Pancreas (tissue), 10 donors: ENCODE results near the gene TEN1. TPM values are rescaled to one million over a fixed set of nuclear protein-coding genes. Genes with fewer than 3 reads are reported as not detected.

Experiments used
- ATAC-seq, 4 donors: fragments of 200-7000 bp; cut with Tn5 transposase; one replicate each; pipeline versions ENCODE4 v1.8.0 to v1.9.1; 2020; ENCODE audit warnings: mild to moderate bottlenecking in 4 of 4, moderate library complexity in 4 of 4
- DNase-seq, 6 donors: peaks; one replicate each; pipeline ENCODE4 v3.0.0-alpha.2; 2020
- FAIRE-seq: peaks from 2 replicates; lab custom pipeline; 2012; peaks lifted over from hg19 to GRCh38; lab: Jason Lieb, UNC
- H3K27ac ChIP-seq, 4 donors: fragments of 200-600 bp; sonication (generic); 1 replicate in 3 of 4; 2 replicates in 1 of 4; pipeline versions ENCODE4 v1.5.0 to v1.8.0; 2020
- H3K27me3 ChIP-seq, 4 donors: fragments of 200-600 bp; one replicate each; pipeline ENCODE4 v1.8.0; 2021
- H3K36me3 ChIP-seq, 3 donors: fragments of 200-600 bp; sonication (generic) in 1 of 3; one replicate each; pipeline versions ENCODE4 v1.5.0 to v1.8.0; 2020 to 2021
- H3K4me1 ChIP-seq, 3 donors: fragments of 200-600 bp; one replicate each; pipeline ENCODE4 v1.8.0; 2021
- H3K4me3 ChIP-seq, 4 donors: fragments of 200-600 bp; sonication (generic) in 2 of 4; one replicate each; pipeline versions ENCODE4 v1.5.0 to v1.8.0; 2020 to 2021
- H3K9me3 ChIP-seq, 4 donors: fragments of 200-600 bp; one replicate each; pipeline ENCODE4 v1.8.0; 2021
- CTCF ChIP-seq, 4 donors: fragments of 200-600 bp; sonication (generic) in 3 of 4; IDR thresholded peaks; one replicate each; pipeline versions ENCODE4 v1.5.0 to v1.8.0; 2021; ENCODE audit warnings: antibody characterized with exemption in 4 of 4
- WGBS, 2 donors: extraction: QIAGEN DNeasy Blood & Tissue Kit; methylation state at CpG; one replicate each; pipeline ENCODE4 v1.1.7; 2013; 5-methylcytosine and 5-hydroxymethylcytosine counted together
- intact Hi-C, 3 donors: fragments of 100-400 bp; cut with DNase I; formaldehyde crosslinking; loops; one replicate each; pipeline versions ENCODE4 v1.11.1 to v1.14.2; 2022
- polyA plus RNA-seq, 2 donors: library from polyadenylated mRNA; stranded (reverse); fragments of 200-250 nt; gene quantifications; one replicate each; pipeline ENCODE4 v1.2.3, GENCODE V29; 2013
- total RNA-seq, 6 donors: library from RNA; stranded (reverse); fragmentation: NEBNext Ultra II Directional in 4 of 6; extraction: Animal tissue kit (Norgen Biotek cat#: 25700) in 4 of 6; gene quantifications; one replicate each; pipeline versions ENCODE4 v1.2.1 to v1.2.4, GENCODE V29; 2021 to 2023
- donor health status: healthy with polysubstance abuse.
- donor health status: DM: no; HTN: no; CAD: no; lungs with moderate emphysema.
- donor health status: DM: no; HTN: no; CAD: no.
- donor health status: control.
- donor health status: control.
- donor health status: Bipolar disorder and iron deficiency.
- donor health status: DM: yes; HTN: yes; CAD: no.
- donor health status: DM: no; HTN: no; CAD: no.
- donor health status: DM: no; HTN: no; CAD: no.
- donor health status: DM: yes; HTN: yes; CAD: no.

Gene TEN1, protein sequence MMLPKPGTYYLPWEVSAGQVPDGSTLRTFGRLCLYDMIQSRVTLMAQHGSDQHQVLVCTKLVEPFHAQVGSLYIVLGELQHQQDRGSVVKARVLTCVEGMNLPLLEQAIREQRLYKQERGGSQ
- total RNA-seq, result 10 to 100 TPM in 5 of 6 donors, 1 to 10 TPM in 1; 6.9 to 12.9 (median 12.3) TPM
- polyA plus RNA-seq, result 10 to 100 TPM; 19.7 to 35.0 TPM

DNA sequence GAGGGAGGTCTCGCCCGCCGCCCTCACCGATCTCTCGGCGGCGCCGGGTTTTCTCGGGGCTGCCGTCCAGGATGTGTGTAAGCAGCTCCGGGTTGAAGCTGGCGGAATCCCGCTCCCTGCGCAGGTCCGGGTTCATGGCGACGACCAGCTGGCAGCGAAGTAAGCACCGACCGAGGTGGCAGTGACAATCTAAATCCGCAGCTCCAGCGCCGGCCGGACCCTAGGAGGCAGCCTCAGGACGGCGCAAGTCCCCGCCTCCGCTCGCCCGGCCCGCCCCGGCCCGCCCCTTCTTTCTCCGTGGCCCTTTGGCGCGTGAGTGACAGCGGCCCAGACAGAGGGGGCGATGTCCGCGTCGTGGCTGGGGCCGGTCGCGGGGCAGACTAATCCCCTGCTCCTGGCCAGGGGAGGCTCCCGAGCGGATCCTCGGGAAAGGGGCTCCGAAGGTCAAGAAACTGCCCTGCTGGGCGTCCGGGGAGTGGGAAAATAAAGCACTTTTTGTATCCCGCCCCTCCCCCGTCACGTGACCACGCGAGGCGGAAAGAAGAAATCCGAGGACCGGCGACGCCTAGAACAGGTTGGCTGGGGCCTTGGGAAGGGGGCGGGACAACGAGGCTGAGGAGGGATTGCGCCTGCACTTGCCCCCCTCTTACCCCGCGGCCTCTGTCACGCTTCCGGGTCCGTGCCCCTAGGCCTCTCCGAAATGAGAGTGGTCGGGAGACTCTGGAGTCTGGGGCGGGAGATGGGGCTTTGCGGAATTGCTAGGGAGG, at the start of gene TEN1, which contains the start of gene ACOX1:
TSS of gene TEN1 (plus strand) at position 303 of the 767 bp plus-strand sequence. CDS start 6,953 bp downstream, outside the sequence.
TSS of gene ACOX1 (minus strand) at position 229 of the 767 bp plus-strand sequence. CDS start at position 136, 93 bp downstream.
- no peaks in the 10 kb centered on the region for H3K36me3 ChIP-seq
- FAIRE-seq (no peak), DNase-seq (peak; percentile 95 to 99 (median 98))

GRCh38 chr17:75931062-75931461, 48.0 kb upstream of the TEN1 start:
- FAIRE-seq (no peak), ATAC-seq (no peak), DNase-seq (peak in 1 of 6 donors; percentile 15)
- H3K36me3 ChIP-seq, result no peaks in the 10 kb centered on the region
- H3K4me1 ChIP-seq, result no peaks in the 10 kb centered on the region
- 83 to 88% methylated on average over 4 of the region's 4 CpGs for WGBS, 2 donors
- intact Hi-C loops, result no loop called here
- H3K4me3 ChIP-seq, result no peak overlapping the region
- no peak overlapping the region for H3K27ac ChIP-seq
- TF ChIP-seq CTCF (IDR thresholded peaks at IDR 0.05), result no peak
- no peaks in the 10 kb centered on the region for H3K27me3 ChIP-seq
- H3K9me3 ChIP-seq, result no peaks in the 10 kb centered on the region

More for the DNA sequence above, at the start of gene TEN1, which contains the start of gene ACOX1:
- Histone ChIP-seq H3K27me3 (no peaks in the 10 kb centered on the region), H3K27ac (peak within 1 kb of the TSS; percentile 87 to 99 (median 95)), H3K4me1 (peaks cover 38 to 66% (median 55%) of the 10 kb centered on the region in 3 donors), H3K4me3 (peak within 1 kb of the TSS; percentile 47 to 89 (median 74)), H3K9me3 (no peaks in the 10 kb centered on the region)
- 1% methylated on average over 50 to 72 of the region's 72 CpGs for WGBS, 2 donors
- intact Hi-C loops, result no loop called here
- ATAC-seq, result peak; percentile 82 to 92 (median 87)
- TF ChIP-seq CTCF (IDR thresholded peaks at IDR 0.05), result peak in 2 of 4 donors; percentile 8 to 27

- Histone ChIP-seq H3K4me1 (no peaks in the 10 kb centered on the region), H3K27me3 (no peaks in the 10 kb centered on the region), H3K9me3 (no peaks in the 10 kb centered on the region), H3K36me3 (no peaks in the 10 kb centered on the region), H3K27ac (no peak overlapping the region), H3K4me3 (no peak overlapping the region)
- no peak for TF ChIP-seq CTCF (IDR thresholded peaks at IDR 0.05)
- ATAC-seq (no peak), DNase-seq (no peak), FAIRE-seq (no peak)
- intact Hi-C loops, result no loop called here
- WGBS, 2 donors, result 87 to 89% methylated on average over 5 of the region's 5 CpGs
Measured at GRCh38 chr17:75932852-75933251, 46.2 kb upstream of the TEN1 start.

DNA sequence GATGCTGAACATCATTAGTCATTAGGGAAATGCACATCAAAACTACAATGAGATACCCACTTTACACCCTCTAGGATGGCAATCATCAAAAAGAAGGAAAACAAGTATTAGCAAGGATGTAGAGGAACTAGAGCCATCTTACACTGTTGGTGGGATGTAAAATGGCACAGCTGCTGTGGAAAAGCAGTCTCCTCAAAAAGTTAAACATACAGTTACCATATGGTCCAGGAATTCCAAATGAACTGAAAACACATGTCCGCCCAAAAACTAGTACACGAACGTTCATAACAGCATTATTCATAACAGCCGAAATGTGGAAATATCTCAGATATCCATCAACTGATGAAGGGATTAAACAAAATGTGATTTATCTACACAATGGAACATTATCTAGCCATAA, 45.2 kb upstream of the TEN1 start:
- no peaks in the 10 kb centered on the region for H3K27me3 ChIP-seq
- DNase-seq (no peak), ATAC-seq (no peak), FAIRE-seq (no peak)
- 85 to 89% methylated on average over 4 of the region's 4 CpGs for WGBS, 2 donors
- intact Hi-C loops, result no loop called here
- no peaks in the 10 kb centered on the region for H3K4me1 ChIP-seq
- no peaks in the 10 kb centered on the region for H3K36me3 ChIP-seq
- no peak overlapping the region for H3K27ac ChIP-seq
- H3K9me3 ChIP-seq, result no peaks in the 10 kb centered on the region
- H3K4me3 ChIP-seq, result no peak overlapping the region
- TF ChIP-seq CTCF (IDR thresholded peaks at IDR 0.05), result no peak
